GM19324 (cell line): ENCODE results near the gene AGPAT2.

Source experiments
- ATAC-seq: cut with Tn5 transposase; IDR thresholded peaks from one replicate; pipeline ENCODE4 v1.9.1; 2021; ENCODE audit warnings: mild to moderate bottlenecking, moderate library complexity; ENCODE audit not compliant: unreplicated experiment, low FRiP score

AGPAT2 gene

GRCh38 chr9:136690104-136690805, 3.0 kb upstream of the AGPAT2 start:
- ATAC-seq: no peak

GRCh38 chr9:136689108-136689460, 1.8 kb upstream of the AGPAT2 start:
- ATAC-seq: no peak

GRCh38 chr9:136688274-136689107, 1.2 kb upstream of the AGPAT2 start:
- ATAC-seq: no peak

- ATAC-seq: no peak
Measured at GRCh38 chr9:136687721-136688223, 515 bp upstream of the AGPAT2 start.

DNA sequence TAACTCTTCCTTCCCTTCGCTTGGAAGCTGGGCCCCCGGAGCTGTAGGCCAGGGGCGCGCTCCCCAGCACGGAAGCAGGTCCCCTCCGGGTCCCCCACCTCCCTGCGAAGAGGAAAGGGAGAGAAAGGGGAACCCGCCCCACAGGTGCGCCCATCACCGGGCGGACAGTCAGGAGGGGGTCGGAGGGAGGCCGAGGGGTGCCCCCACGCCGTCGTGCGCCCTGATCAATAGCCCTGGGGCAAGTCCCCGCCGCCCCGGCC, 793 bp downstream of the AGPAT2 start:
- ATAC-seq: no peak

- ATAC-seq: no peak
Measured at GRCh38 chr9:136685790-136686533, 1.3 kb downstream of the AGPAT2 start.

DNA sequence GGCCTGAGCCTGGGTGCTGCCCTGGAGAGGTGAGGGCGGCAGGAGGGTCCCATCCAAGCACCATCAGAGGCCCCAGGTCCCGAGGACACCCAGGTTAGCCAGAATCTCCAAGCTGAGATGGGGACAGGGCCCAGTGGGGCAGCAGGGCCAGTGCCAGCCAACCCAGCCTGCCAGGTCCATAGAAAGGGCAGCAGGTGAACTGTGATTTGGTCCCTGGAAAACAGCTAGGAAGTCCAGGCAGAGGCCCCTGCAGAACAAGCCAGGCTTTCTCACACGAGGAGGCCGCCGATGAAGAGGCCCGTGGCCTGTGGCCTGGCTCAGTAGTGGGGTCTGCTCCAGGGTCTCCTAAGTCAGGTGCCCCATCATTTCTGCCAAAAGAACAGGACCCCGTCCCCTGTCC, 2.0 kb downstream of the AGPAT2 start:
- ATAC-seq: no peak

GRCh38 chr9:136684799-136685198, 2.5 kb downstream of the AGPAT2 start:
- ATAC-seq: no peak

DNA sequence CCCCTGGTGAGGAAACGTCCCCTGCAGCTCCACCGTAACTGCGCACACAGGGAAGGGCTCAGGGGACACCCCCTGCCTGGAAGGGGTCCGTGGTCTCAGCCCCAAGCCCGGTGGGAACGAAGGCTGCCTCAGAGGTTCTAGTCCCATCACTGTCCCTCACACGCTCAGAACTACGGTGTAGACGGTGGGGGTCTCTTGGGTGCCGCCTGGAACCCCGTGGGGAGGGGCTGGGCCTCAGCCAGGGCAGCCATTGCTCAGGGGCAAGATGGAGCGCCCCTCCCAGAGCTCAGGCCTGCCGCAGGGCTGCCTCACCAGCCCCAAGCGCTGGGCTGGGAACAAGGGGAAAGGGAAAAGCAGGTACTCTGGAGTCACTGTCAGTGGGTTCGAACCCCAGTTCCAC, 2.9 kb downstream of the AGPAT2 start:
- no peak for ATAC-seq

GRCh38 chr9:136683755-136684154, 3.5 kb downstream of the AGPAT2 start:
- ATAC-seq: no peak

- ATAC-seq: no peak
Measured at GRCh38 chr9:136683173-136683745, 4.0 kb downstream of the AGPAT2 start.

DNA sequence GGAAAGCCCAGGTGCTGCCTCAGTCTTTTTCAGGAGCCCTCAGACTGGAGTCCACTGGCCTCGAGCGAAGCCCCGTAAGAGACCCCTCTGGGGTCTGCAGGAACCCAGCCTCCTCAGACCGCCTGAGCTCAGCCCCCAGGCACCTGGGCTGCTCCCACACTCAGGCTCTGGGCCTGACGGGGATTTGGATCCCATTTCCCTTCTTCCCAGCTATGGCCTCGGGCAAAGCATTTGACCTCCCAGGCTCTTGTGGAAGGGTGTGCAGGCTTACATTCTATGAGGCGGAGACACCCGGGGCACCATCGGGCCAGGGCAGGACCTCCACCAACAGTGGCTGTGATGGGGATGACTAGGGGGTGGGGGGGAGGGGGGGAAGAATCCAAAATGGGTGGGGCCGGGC, 4.5 kb downstream of the AGPAT2 start:
- no peak for ATAC-seq

DNA sequence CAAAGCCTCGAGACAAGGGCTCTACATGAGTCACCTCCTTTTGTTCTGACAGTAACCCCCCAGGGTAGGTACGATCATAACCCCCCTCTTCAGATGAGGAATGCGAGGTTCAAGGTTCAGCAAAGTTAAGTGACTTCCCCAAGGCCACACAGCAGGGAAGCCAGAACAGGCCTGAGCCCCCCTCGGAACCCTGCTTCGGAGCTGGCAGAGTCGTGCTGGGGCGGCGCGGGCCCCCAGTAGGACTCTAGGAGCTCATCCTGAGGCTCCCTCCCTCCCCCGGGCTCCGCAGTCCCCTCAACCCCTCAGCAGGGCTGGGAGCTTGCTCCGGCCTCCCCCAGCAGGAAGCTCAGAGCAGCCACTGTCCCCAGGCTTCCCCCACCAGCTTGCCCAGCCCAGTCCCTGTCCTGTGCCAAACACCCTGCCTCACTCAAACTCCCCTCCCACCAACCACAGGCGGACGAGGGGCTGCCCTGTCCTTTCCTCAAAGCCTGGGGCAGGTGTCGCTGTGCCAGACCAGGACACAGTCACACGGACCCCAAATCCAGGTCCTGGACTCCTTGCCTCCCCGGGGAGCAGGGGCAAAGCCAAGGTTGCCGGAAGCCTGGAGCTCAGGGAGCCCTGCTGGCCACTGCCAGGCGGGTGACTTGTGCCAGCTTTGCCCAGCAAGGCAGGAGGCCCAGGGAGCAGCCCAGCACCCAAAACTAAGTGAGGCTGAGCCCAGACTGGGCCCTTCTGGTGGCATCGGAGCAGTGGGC, 5.1 kb downstream of the AGPAT2 start:
- no peak for ATAC-seq

GRCh38 chr9:136681029-136681428, 6.2 kb downstream of the AGPAT2 start:
- no peak for ATAC-seq

- ATAC-seq: no peak
Measured at GRCh38 chr9:136679431-136679941, 7.8 kb downstream of the AGPAT2 start.

GRCh38 chr9:136678624-136679023, 8.6 kb downstream of the AGPAT2 start:
- no peak for ATAC-seq

GRCh38 chr9:136678034-136678433, 9.2 kb downstream of the AGPAT2 start:
- ATAC-seq: no peak

GRCh38 chr9:136676920-136677686, 10.2 kb downstream of the AGPAT2 start:
- ATAC-seq: no peak

DNA sequence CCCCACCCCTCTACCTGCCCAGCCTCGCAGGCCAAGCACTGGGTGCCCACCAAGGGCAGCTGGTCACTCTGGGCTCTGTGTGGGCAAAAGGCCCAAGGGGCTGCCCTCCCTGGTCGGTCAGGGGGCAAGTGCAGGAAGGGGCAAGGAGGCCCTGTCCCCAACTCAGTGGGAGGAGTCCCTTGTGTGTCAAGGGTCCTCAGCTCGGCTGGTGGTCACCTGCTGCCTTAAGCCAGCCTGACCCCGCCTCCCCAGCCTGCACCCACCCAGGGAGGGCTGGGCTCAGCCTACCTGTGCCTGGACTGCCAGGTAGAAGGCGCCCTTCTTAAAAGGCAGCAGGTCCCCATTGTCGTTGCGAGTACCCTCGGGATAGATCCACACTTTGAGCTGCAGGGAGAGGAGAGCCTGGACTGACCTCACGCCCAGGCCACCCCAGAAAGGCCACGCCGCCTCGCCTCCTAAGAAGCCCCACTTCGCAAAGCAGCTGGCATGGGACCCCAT, 10.9 kb downstream of the AGPAT2 start:
- ATAC-seq: no peak
